Suppressor macrophage treated with lipopolysaccharide for 1 hour (primary cell): ENCODE results near the gene NKX2-1.
"Not testable (repeated sequence)": the region's sequence is repeated elsewhere in the genome, so short reads cannot be mapped to it uniquely, and the experiment has no call there.

Experiments used
- DNase-seq, 3 donors: peaks; one replicate each; pipeline ENCODE4 v3.0.0-alpha.2; 2020 to 2022

NKX2-1 gene

GRCh38 chr14:36519431-36520321, at the start of gene NKX2-1:
Gene NKX2-1, minus strand, starts transcription at chr14:36520232. Its CDS starts 103 bp downstream, at chr14:36520129.
- DNase-seq = no peak

DNA sequence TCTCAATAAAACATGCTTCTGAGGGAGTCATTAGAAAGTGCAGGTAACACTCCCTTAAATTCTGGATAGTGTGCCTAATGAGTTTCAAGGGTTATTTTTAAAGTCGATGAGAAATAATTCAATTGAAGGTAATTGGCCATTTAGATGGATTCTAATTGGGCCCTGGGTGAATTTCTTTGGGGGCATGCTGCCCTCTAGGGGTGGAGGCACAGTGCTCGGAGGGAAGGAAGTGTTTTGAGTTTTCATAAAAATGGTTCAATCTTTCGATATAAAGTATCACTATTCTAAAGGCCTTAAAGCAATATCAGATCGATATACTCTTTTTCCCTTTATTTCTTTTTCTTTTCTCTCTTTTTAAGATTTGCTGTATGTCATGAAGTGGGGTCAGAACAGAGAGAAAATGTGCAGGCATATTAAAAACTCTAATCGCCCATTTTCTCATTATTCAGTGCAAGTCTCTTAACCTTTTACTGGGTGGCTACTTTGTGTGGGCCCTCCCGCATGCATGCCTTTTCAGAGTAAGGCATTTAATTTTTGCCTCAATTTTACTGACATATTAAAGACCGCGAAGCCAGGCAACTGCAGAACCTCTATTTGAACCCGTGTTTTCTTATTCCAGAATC, 36.9 kb upstream of the NKX2-1 start:
- peak in 2 of 3 donors; percentile 36 to 45 for DNase-seq

GRCh38 chr14:36555998-36556743, 36.1 kb upstream of the NKX2-1 start:
- DNase-seq = no peak

DNA sequence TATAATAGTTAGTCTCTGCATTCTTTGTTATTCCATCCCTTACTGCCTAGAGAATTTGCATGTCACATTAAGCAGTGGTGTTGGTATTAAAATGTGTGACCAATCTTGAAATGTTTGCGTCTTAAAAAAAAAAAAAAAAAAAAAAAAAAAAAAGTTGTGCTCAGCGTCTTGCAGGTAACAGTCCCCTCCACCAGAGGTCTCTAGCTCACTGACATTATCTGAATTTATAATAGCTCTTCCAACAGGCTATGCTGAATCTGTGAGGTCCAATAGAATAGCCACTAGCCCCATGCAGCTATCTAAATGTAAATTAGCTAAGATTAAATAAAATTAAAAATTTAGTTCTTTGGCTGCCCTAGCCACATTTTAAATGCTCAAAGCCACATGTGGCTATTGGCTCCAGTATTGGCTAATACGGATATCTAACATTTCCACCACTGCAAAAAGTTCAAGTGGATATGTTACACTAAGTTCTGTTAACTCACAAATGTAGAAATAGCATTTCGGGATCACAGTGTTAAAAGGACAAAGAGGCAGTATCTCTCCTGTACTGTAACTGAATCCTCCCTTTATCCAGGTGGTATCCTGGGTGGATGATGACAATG, 33.7 kb upstream of the NKX2-1 start:
- peak; percentile 37 to 50 (median 42) for DNase-seq

DNA sequence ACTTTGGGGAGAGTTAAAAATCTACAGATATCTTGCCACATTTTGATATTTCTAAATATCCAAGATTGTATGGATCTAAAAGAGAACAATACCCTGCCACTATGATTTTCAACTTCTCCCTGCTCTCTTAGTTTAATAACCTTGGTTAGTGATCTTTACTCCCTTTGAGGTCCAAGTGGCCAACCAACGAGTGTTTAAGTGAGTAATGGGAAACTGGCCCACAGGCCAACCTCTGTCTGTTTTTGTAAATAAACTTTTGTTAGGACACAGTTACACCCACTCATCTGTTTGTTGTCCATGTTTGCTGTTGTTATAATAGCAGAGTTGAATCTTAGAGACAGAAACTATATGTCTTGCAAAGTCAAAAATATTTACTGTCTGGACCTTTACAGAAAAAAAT, 30.9 kb upstream of the NKX2-1 start:
- DNase-seq = no peak

DNA sequence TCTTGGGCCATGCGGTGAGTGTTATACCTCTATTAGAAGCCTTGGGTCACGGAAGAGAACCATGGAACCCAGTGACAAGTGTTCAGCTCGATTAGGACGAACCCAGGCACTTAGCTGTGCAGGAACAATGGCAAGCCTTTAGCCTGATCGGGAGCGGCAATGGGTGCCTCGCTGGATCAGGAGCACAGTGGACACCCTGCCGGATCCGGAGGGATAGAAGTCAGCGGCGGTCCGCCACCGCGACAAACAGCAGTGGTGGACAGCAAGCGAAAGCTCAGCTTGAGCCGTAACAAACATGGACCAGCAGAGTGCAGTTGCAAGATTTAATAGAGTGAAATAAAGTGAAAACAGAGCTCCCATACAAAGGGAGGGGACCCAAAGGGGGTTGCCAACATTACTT, 24.2 kb upstream of the NKX2-1 start:
- DNase-seq = not testable (repeated sequence)

- no peak for DNase-seq
Measured at GRCh38 chr14:36538051-36538450, 18.0 kb upstream of the NKX2-1 start.

GRCh38 chr14:36529062-36529461, 9.0 kb upstream of the NKX2-1 start:
- DNase-seq = no peak

DNA sequence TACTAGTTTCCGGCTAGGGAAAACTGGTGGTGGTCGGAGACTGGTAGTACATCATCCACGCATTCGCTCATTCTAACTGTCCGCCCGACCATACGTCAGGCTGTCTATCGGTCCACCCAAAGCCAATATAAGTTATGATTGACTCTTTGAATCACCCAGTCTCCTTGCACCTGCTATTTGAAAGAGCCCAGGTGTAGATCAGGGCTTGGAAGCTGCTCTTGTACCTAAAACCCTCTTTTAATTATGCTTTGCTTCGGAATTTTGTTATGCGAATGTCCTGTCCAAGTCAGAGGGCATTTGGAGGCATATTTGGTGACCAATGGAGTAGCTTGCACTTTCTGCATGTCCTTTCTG, 5.7 kb upstream of the NKX2-1 start:
- DNase-seq = no peak

GRCh38 chr14:36524874-36525745, 5.1 kb upstream of the NKX2-1 start:
- peak; percentile 19 to 47 (median 23) for DNase-seq

DNA sequence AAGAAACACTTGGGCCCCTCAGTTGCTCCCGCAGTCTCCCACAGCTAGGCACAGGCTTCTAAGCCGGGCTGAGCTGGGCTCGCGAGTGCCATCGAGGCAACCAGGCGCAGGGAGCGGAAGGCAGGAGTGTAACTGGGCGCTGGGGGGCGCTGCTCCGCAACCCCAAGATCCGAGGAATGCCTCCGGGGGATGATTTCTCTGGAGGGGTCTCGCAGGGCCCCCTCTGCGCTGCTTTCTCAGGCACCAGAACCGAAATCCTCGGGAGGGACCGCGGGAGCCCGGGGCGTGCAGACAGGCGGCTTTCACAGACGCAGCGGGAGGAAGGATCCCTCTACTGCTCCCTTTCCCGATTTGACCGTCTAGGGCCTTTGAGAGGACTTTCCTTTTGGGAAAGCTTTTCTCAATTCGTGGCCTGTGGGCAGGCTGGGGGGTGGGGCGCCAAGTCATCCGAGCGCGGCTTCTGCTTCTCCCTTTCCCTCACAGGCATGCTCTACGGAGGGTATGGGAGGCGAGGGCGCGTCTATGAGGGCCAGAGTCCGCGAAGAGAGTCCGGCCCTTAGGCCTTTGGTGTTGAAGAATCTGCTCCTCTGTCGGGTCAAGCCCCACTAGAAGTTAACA, 4.3 kb upstream of the NKX2-1 start:
- no peak for DNase-seq

DNA sequence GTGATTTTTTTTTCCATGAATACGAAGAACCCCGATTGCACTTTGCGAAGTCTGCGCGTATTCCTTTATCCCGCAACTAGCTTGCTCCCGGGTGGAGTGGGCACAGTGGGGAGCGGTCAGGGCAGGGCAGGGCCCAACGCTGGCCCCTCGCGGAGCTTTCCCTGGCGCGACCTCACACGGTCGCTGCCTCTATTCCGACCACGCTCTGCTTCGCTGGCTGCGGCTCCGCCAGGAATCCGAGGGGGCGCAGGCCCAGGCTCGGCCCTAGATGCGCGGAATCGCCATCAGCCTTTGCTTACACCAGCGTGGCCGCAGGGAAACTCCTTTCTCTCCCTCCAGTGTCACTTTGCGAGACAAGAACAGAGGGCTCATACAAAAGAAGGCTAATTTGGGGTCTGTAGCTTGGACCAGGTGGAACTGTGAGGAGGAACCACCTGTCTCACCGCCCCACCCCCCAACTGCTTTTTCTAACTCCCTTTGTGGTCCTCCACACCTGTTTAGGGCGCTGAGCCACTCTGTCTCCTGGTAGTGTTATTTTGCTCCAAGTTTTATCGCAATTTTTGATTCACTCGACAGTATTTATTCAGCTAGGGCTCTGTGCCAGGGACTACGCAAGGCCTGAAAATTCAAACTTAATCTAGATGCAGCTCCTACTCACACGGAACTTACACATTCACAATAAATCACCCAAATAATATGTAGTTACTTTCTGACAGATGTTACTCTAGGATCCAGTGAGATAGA, 3.1 kb upstream of the NKX2-1 start:
- no peak for DNase-seq

- DNase-seq = no peak
Measured at GRCh38 chr14:36522347-36522971, 2.4 kb upstream of the NKX2-1 start.

DNA sequence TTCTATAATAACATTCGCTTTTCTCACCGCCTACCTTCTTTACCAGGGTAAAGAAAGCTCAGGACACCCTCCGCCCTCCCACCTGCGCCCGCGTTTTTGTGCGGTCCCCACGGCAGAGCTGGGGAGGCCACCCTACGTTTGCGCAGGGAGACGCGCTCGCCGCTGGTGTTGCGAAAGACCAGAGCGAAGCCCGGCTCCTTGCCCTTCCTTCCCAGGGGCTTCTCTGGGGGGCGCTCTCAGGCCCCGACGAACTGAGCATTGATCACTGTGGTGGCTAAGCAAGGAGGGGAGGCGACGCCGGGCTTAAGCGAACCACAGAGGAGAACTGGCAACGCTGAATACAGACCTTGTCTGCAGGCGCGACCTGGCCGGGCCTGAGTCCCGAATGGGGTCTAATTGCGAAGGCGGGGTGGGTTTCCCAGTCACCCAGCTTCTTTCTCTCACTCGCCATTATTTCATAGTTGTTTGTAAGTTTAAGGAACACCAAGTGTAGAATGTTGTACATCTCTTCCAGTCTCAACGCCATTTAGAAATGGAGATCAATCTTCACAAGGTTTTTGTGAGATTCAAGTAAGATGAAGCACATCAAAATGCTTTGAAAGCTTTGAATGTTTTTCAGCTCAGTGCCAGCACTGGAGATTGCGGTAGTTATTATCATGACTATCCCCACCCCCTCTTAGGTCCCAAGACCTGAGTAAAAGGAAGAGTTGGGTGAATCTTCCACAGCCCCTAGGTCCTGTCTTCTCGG, 1.7 kb upstream of the NKX2-1 start:
- no peak for DNase-seq

DNA sequence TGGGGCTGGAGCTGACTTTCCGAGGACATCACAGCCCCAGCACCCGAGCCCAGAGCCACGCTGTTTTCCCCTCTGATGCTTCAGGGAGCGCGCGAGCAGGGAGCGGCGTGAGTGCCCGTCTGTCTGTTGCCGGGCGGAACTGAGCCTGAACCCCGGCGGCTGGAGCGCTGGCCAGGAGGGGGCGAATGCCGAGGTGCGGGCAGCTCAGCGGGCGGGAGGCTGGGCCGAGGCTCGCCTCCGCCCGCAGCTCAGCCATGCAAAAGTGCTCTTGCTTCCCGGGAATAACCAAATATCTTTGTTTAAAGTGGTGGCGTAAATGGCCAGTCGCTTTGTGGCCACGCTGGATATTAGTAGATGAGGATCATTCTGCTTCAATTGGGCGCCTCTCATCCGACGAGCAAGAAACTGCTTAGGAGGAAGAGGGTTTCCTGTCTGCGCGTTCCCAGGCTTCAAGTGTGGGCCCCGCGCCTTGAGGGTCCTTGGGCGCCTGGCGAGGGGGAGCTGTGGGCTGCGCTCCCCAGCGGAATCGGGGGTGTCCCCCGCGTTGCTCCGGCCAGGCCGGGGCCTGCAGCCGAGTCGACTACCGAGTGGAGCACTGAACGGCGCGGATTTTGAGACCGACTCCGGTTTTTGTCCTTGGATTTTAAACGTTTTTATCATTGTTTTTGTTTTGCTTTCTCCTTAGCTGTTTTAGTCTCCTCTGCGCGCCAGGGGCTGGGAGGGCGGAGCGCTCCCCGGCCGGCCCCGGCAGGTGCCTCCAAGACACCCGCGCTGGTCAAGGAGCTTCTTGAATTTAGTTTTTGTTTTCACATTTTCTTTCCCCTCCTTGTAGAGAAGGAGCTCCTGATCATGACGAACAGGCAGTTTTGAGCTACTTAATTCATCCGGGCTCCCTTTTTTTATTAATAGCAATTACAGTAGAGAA, 831 bp upstream of the NKX2-1 start:
- peak; percentile 22 to 54 (median 29) for DNase-seq

DNA sequence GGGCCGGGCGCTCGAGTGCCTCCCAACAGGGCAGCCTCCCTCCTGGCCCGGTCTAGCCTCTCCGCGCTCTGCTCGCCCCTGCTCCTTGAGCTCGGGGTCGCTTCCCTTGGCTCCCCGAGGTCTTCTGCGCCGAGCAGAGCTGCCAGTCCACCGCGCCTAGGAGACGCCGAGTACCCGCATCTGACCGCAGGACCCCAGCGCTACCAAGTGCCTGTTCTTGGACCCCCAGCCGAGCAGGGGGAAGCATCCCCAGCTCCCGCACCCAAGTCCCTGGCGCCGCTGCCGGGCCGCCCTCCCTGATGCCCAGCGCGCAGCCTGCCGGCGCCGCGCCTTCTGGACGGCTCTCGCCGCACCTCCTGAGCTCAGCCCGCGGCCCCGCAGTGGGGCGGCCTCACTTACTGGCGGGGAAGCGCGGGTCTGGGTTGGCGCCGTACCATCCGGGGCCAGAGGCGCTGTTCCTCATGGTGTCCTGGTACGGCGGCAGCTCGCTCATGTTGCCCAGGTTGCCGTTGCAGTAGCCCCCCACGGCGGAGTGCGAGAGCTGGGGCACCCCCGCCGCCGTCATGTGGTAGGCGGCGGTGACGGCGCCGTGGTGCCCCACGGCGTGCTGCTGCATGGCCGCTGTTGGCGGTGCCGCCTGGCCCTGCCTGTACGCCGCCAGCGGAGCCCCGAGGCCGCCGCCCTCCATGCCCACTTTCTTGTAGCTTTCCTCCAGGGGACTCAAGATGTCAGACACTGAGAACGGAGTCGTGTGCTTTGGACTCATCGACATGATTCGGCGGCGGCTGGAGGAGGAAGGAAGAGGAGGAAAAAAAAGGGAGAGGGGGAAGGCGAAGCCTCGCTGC, 1.2 kb downstream of the NKX2-1 start:
- no peak for DNase-seq

DNA sequence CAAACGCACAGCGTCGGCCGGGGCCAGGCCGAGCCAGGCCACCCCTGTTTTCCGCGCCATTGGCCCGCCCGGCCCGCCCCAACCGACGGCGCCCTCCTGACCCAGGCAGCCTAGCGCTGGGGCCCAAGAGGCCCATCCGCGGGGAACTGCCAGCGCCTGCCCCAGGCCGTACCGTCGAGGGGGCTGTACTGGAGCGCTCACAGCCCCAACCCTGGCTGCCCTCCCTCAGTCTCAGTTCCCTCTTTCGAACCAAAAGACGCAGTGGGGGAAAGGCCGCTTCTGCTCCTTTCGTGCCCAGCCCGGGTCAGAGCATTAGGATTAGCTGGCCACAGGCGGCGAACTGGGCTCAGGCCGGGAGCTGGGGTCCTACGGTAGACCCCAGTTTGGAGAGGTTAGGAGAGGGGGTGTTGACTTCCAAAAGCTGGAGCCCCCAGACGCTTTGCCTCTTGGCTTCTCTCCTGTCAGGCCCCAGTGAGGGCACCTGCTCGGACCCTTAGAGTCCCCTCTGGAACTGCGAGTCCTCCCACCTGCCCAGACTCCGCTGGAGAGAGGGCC, 1.9 kb downstream of the NKX2-1 start:
- no peak for DNase-seq
